ENCODE results near the gene VEZT.
"Not testable (repeated sequence)": the region's sequence is repeated elsewhere in the genome, so short reads cannot be mapped to it uniquely, and the experiment has no call there.

DNA sequence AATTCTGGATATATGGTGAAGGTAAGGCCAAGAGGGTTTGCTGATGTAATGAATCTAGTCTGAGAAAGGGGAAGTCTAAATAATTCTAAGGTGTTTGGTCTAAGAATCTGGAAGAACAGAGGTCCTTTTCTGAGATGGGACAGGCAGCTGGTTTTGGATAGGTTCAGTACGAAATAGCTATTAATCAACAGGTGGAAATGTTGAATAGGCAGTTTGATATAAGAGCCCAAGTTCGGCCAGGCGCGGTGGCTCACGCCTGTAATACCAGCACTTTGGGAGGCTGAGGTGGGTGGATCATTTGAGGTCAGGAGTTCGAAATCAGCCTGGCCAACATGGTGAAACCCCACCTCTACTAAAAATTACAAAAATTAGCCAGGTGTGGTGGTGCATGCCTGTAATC lies 97.1 kb downstream of the VEZT start:
- TF ChIP-seq, protein P1, sequence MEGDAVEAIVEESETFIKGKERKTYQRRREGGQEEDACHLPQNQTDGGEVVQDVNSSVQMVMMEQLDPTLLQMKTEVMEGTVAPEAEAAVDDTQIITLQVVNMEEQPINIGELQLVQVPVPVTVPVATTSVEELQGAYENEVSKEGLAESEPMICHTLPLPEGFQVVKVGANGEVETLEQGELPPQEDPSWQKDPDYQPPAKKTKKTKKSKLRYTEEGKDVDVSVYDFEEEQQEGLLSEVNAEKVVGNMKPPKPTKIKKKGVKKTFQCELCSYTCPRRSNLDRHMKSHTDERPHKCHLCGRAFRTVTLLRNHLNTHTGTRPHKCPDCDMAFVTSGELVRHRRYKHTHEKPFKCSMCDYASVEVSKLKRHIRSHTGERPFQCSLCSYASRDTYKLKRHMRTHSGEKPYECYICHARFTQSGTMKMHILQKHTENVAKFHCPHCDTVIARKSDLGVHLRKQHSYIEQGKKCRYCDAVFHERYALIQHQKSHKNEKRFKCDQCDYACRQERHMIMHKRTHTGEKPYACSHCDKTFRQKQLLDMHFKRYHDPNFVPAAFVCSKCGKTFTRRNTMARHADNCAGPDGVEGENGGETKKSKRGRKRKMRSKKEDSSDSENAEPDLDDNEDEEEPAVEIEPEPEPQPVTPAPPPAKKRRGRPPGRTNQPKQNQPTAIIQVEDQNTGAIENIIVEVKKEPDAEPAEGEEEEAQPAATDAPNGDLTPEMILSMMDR (IDR thresholded peaks at IDR 0.05; ENCODE audit: low read depth, low read length): not testable (repeated sequence)
- TF ChIP-seq POLR2A (IDR thresholded peaks at IDR 0.05; ENCODE audit: extremely low read depth, insufficient read length); MYC (IDR thresholded peaks at IDR 0.05; ENCODE audit: low read depth, low read length): not testable (repeated sequence)
- TF ChIP-seq, protein P2, sequence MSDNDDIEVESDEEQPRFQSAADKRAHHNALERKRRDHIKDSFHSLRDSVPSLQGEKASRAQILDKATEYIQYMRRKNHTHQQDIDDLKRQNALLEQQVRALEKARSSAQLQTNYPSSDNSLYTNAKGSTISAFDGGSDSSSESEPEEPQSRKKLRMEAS (IDR thresholded peaks at IDR 0.05; ENCODE audit: low read depth, low read length): not testable (repeated sequence)

All from NB4 (cell line).